Heart left ventricle (tissue), 13 donors: ENCODE measurements around the gene JAGN1.

Experiments
- POLR2A ChIP-seq, 2 donors: fragments of 450-650 bp; IDR thresholded peaks; one replicate each; pipeline ENCODE4 v1.6.1; 2017; ENCODE audit warnings: antibody characterized with exemption in 2 of 2, mild to moderate bottlenecking in 2 of 2, moderate library complexity in 2 of 2
- TF ChIP-seq, protein P1 (sequence below), 12 donors: fragments of 200-600 bp; sonication (generic) in 4 of 12; IDR thresholded peaks; one replicate each; pipeline versions ENCODE4 v1.5.0 to v1.8.0; 2018 to 2022; ENCODE audit warnings: antibody characterized with exemption in 12 of 12, mild to moderate bottlenecking in 5 of 12
- donor health status: ischemic (EF 13 %, LVEDD 7.1; RV severe dilation, severe dysfunction).
- donor health status: DM: no; HTN: yes; CAD: no.
- donor health status: DM: no; HTN: no; CAD: no.
- donor health status: ischemic (EF 25% LVEDD 6.9; RV normal size, moderate dysfunction).
- donor health status: ischemic (EF 25% LVEDD 5.7; RV mildly dilated, moderate dysfunction).
- donor health status: ischemic (EF 35%, LVEDD 5.7; RV mildly dilated, moderate dysfunction).
- donor health status: nonischemic (EF 11% LVEDD 7.7; RV severe dilation, severe dysfunction).
- donor health status: DM: yes; HTN: yes; CAD: no.
- donor health status: PGD.
- donor health status: ischemic (EF 29% LVEDD 5.4; RV normal size, mild dysfunction).
- donor health status: nonischemic (EF 23%, LVEDD 6.1; RV moderate dilation, normal function).

DNA sequence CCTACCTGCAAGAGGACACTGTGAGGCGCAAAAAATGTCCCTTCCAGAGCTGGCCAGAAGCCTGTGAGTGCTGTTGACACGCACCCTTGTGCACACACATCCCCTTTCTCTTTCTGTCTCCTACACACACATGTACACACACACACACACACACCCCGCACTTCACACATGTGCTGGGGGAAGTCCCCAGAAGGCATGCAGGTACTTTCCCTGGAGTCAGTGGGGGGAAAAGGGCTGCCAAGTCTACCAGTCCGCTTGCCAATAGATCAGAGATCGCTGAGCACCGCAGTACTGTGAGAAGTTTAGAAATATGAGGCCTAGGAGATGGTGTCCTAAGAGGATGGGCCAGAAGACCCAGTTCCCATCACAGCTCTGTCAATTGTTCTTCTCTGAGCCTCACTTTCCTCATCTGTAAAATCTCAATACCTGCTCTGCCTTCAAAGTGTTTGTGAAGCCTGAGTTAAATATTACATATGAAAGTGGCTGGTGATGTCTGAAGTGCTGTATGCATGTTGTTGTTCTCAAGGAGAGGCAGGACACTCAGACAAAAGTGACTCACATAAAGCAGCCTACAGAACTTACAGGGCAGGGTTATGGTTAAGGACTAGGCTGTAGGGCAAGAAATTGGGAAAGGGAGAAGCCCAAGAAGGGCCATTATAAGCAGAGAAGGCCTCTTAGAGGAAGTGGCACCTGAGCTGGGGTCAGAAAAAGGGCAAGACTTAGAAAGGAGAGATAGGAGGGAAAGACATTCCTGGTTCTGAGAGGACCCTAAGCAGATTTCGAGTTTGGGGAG, 19.0 kb downstream of the JAGN1 start:
- TF ChIP-seq, protein P1, sequence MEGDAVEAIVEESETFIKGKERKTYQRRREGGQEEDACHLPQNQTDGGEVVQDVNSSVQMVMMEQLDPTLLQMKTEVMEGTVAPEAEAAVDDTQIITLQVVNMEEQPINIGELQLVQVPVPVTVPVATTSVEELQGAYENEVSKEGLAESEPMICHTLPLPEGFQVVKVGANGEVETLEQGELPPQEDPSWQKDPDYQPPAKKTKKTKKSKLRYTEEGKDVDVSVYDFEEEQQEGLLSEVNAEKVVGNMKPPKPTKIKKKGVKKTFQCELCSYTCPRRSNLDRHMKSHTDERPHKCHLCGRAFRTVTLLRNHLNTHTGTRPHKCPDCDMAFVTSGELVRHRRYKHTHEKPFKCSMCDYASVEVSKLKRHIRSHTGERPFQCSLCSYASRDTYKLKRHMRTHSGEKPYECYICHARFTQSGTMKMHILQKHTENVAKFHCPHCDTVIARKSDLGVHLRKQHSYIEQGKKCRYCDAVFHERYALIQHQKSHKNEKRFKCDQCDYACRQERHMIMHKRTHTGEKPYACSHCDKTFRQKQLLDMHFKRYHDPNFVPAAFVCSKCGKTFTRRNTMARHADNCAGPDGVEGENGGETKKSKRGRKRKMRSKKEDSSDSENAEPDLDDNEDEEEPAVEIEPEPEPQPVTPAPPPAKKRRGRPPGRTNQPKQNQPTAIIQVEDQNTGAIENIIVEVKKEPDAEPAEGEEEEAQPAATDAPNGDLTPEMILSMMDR (IDR thresholded peaks at IDR 0.05), result no peak
- TF ChIP-seq POLR2A (IDR thresholded peaks at IDR 0.05), result no peak
